SK-N-SH (cell line): ENCODE data around the gene MAD1L1. TPM values are rescaled to one million over a fixed set of nuclear protein-coding genes. Genes with fewer than 3 reads are reported as not detected.

Experiments used
- CTCF ChIA-PET: fragments of 300-600, 350-600 bp; formaldehyde crosslinking; extraction: SDS; loops from one replicate; lab custom pipeline; 2021; lab: Yijun Ruan, JAX
- POLR2A ChIA-PET: fragments of 350-600 bp; sonication (Branson Sonifier 250); formaldehyde crosslinking; extraction: SDS; loops from one replicate; lab custom pipeline; 2020; ENCODE audit warnings: antibody characterized with exemption, inconsistent platforms; lab: Yijun Ruan, JAX
- DNase-seq: peaks from one replicate; pipeline ENCODE4 v3.0.0; 2012
- H2AFZ ChIP-seq: fragments of 200-600 bp; sonication (generic); 2 replicates; pipeline ENCODE4 v1.8.1; 2016; ENCODE audit warnings: antibody characterized with exemption, mild to moderate bottlenecking, low read depth
- H3F3A ChIP-seq: fragments of 200-600 bp; sonication (generic); replicated peaks from 2 replicates; pipeline ENCODE3; 2016; ENCODE audit warnings: antibody characterized with exemption, mild to moderate bottlenecking; ENCODE audit not compliant: insufficient read depth
- H3K27ac ChIP-seq, 2 experiments: fragments of 200-500 bp in 1 of 2; fragments of 200-600 bp in 1 of 2; sonication (Bioruptor generic) in 1 of 2; sonication (generic), shearing (Covaris generic) in 1 of 2; 2 replicates each; pipeline versions ENCODE4 v1.5.1 to v1.6.1; 2014 to 2016; ENCODE audit warnings: low read depth in 2 of 2, inconsistent platforms in 1 of 2, low read length in 1 of 2, mild to moderate bottlenecking in 1 of 2, mixed read lengths in 1 of 2
- H3K27me3 ChIP-seq: fragments of 200-600 bp; sonication (generic), shearing (Covaris generic); 2 replicates; pipeline ENCODE4 v1.6.1; 2016; ENCODE audit warnings: mixed run types; ENCODE audit not compliant: insufficient read depth
- H3K36me3 ChIP-seq, 2 experiments: fragments of 200-500 bp in 1 of 2; fragments of 200-600 bp in 1 of 2; sonication (Bioruptor generic) in 1 of 2; sonication (generic) in 1 of 2; replicated peaks in 1 of 2; 2 replicates each; pipeline versions ENCODE3 to v1.5.1; 2014 to 2016; ENCODE audit warnings: low read length in 1 of 2, mild to moderate bottlenecking in 1 of 2; ENCODE audit not compliant: insufficient read depth in 2 of 2, control insufficient read depth in 1 of 2
- H3K4me1 ChIP-seq, 2 experiments: fragments of 200-500 bp in 1 of 2; fragments of 200-600 bp in 1 of 2; sonication (Bioruptor generic) in 1 of 2; sonication (generic), shearing (Covaris generic) in 1 of 2; 2 replicates each; pipeline versions ENCODE4 v1.5.1 to v1.6.1; 2014 to 2016; ENCODE audit warnings: low read depth in 1 of 2, low read length in 1 of 2, mixed run types in 1 of 2; ENCODE audit not compliant: insufficient read depth in 2 of 2, control insufficient read depth in 1 of 2
- H3K4me2 ChIP-seq: fragments of 200-600 bp; sonication (generic), shearing (Covaris generic); 2 replicates; pipeline ENCODE4 v1.6.1; 2017; ENCODE audit warnings: mixed run types
- H3K4me3 ChIP-seq, 2 experiments: fragments of 200-500 bp in 1 of 2; fragments of 200-600 bp in 1 of 2; sonication (Bioruptor generic) in 1 of 2; sonication (generic), shearing (Covaris generic) in 1 of 2; 2 replicates each; pipeline versions ENCODE4 v1.5.1 to v1.8.1; 2014 to 2016; ENCODE audit warnings: low read depth in 2 of 2, inconsistent platforms in 1 of 2, low read length in 1 of 2, mild to moderate bottlenecking in 1 of 2, mixed read lengths in 1 of 2, moderate library complexity in 1 of 2
- H3K79me2 ChIP-seq: fragments of 200-600 bp; sonication (generic); 2 replicates; pipeline ENCODE4 v1.8.1; 2017; ENCODE audit warnings: mild to moderate bottlenecking; ENCODE audit not compliant: insufficient read depth
- H3K9ac ChIP-seq: fragments of 200-600 bp; sonication (generic); 2 replicates; pipeline ENCODE4 v1.6.1; 2017; ENCODE audit warnings: mixed run types
- H3K9me2 ChIP-seq: fragments of 200-600 bp; sonication (generic); 2 replicates; pipeline ENCODE4 v1.6.1; 2017; ENCODE audit warnings: mixed run types
- H3K9me3 ChIP-seq: fragments of 200-600 bp; sonication (generic); 2 replicates; pipeline ENCODE4 v1.6.1; 2017; ENCODE audit warnings: mixed run types, mild to moderate bottlenecking, moderate library complexity
- H4K20me1 ChIP-seq: fragments of 200-600 bp; sonication (generic); 2 replicates; pipeline ENCODE4 v1.6.1; 2017; ENCODE audit warnings: mild to moderate bottlenecking, mixed run types; ENCODE audit not compliant: insufficient read depth
- EP300 ChIP-seq, 2 experiments: IDR thresholded peaks; 2 replicates each; pipeline versions ENCODE4 v1.4.0 to v1.6.1; 2012; ENCODE audit warnings: borderline replicate concordance in 1 of 2, low read depth in 1 of 2, low read length in 1 of 2
- EZH2phosphoT487 ChIP-seq: fragments of 200-600 bp; sonication (generic); IDR thresholded peaks from 2 replicates; pipeline ENCODE4 v1.6.1; 2017; ENCODE audit warnings: low read depth, mixed run types, mild to moderate bottlenecking, antibody characterized with exemption, moderate library complexity, borderline replicate concordance
- FOXJ3 ChIP-seq: sonication (generic); formaldehyde crosslinking; IDR thresholded peaks from 2 replicates; pipeline ENCODE4 v1.5.1; 2020; ENCODE audit warnings: mild to moderate bottlenecking, missing genetic modification reagents
- FOXM1 ChIP-seq: IDR thresholded peaks from 2 replicates; pipeline ENCODE4 v1.4.0; 2012; ENCODE audit warnings: low read depth, mild to moderate bottlenecking
- MEF2A ChIP-seq: IDR thresholded peaks from 2 replicates; pipeline ENCODE4 v1.4.0; 2012; ENCODE audit warnings: low read depth, borderline replicate concordance
- MXI1 ChIP-seq: IDR thresholded peaks from 2 replicates; pipeline ENCODE4 v1.6.1; 2012; ENCODE audit warnings: mild to moderate bottlenecking, low read depth, low read length, improper control_type of control experiment
- POLR2AphosphoS5 ChIP-seq: IDR thresholded peaks from 2 replicates; pipeline ENCODE4 v1.6.1; 2012; ENCODE audit warnings: low read depth, low read length
- RAD21 ChIP-seq: IDR thresholded peaks from 2 replicates; pipeline ENCODE4 v1.6.1; 2012; ENCODE audit warnings: mild to moderate bottlenecking, low read length
- RCOR1 ChIP-seq: fragments of 150-350 bp; IDR thresholded peaks from 2 replicates; pipeline ENCODE4 v1.6.1; 2017; ENCODE audit warnings: antibody characterized with exemption, low read length
- RFX5 ChIP-seq: IDR thresholded peaks from 2 replicates; pipeline ENCODE4 v1.6.1; 2012; ENCODE audit warnings: mild to moderate bottlenecking, improper control_type of control experiment, low read length
- RXRA ChIP-seq: IDR thresholded peaks from 2 replicates; pipeline ENCODE4 v1.4.0; 2012; ENCODE audit warnings: low read depth, mild to moderate bottlenecking, borderline replicate concordance
- SIN3A ChIP-seq: IDR thresholded peaks from 2 replicates; pipeline ENCODE4 v1.6.1; 2012; ENCODE audit warnings: low read depth, mild to moderate bottlenecking, low read length, moderate library complexity, borderline replicate concordance
- SMC3 ChIP-seq: IDR thresholded peaks from 2 replicates; pipeline ENCODE4 v1.6.1; 2012; ENCODE audit warnings: low read depth, low read length, improper control_type of control experiment
- TAF1 ChIP-seq: IDR thresholded peaks from 2 replicates; pipeline ENCODE4 v1.6.1; 2012; ENCODE audit warnings: low read depth, mild to moderate bottlenecking, low read length, moderate library complexity, borderline replicate concordance
- TEAD4 ChIP-seq: IDR thresholded peaks from 2 replicates; pipeline ENCODE4 v1.4.0; 2012; ENCODE audit warnings: mild to moderate bottlenecking, borderline replicate concordance; ENCODE audit not compliant: insufficient read depth
- YY1 ChIP-seq: IDR thresholded peaks from 2 replicates; pipeline ENCODE4 v1.4.0; 2012; ENCODE audit warnings: low read depth, mild to moderate bottlenecking
- WGBS: methylation state at CpG from one replicate; pipeline ENCODE4 v1.1.6; 2017; ENCODE audit warnings: low lambda C conversion rate; 5-methylcytosine and 5-hydroxymethylcytosine counted together
- polyA plus RNA-seq, 3 experiments: library from polyadenylated mRNA; depleted of rRNA; stranded (reverse); fragments of >200 nt; gene quantifications; 2 replicates each; pipeline ENCODE4 v1.2.3, GENCODE V29; 2012
- TF ChIP-seq, protein P1 (sequence below): IDR thresholded peaks from 2 replicates; pipeline ENCODE4 v1.4.0; 2012; ENCODE audit warnings: low read depth
- TF ChIP-seq, protein P2 (sequence below): IDR thresholded peaks from 2 replicates; pipeline ENCODE4 v1.4.0; 2012; ENCODE audit warnings: low read depth, borderline replicate concordance
- TF ChIP-seq, protein P3 (sequence below): IDR thresholded peaks from 2 replicates; pipeline ENCODE4 v1.4.0; 2012; ENCODE audit warnings: low read depth, borderline replicate concordance

Gene MAD1L1
- polyA plus RNA-seq, 1 of the 3 experiments (the other 2 are of a cell fraction) = 46.2 TPM

DNA sequence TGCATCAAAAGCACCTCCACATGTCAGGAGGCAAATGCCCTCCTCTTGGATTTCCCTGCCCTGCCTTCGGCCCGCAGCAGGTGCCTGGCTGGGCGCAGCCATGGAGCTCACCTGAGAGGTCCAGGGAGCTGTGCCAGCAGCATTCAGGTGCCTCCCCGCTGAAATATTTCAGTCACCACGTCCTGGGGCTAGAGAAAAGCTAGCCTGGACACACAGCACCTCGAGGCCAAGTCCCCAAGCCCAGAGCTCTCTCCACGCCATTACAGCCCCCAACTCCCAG lies 102.7 kb downstream of the MAD1L1 start:
- Histone ChIP-seq H3K79me2 (no peaks in the 10 kb centered on the region), H3K27me3 (no peaks in the 10 kb centered on the region), H3K27ac (no peak overlapping the region), H3K4me1 (peaks cover 0 to 27% of the 10 kb centered on the region in 2 experiments; a peak in 2 of 4 replicates), H3K36me3 (peaks cover 0 to 36% of the 10 kb centered on the region in 2 experiments), H3K9ac (no peak overlapping the region), H2AFZ (no peak overlapping the region), H3F3A (no peaks in the 10 kb centered on the region), H4K20me1 (no peaks in the 10 kb centered on the region), H3K4me3 (no peak overlapping the region), H3K4me2 (no peak overlapping the region), H3K9me2 (no peaks in the 10 kb centered on the region), H3K9me3 (no peaks in the 10 kb centered on the region)
- 78% methylated on average over 7 of the region's 7 CpGs for WGBS
- no peak for TF ChIP-seq SIN3A
- TF ChIP-seq, protein P1, sequence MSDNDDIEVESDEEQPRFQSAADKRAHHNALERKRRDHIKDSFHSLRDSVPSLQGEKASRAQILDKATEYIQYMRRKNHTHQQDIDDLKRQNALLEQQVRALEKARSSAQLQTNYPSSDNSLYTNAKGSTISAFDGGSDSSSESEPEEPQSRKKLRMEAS = no peak
- no peak for TF ChIP-seq RFX5
- no peak for TF ChIP-seq MXI1
- no peak for TF ChIP-seq MEF2A
- TF ChIP-seq, protein P2, sequence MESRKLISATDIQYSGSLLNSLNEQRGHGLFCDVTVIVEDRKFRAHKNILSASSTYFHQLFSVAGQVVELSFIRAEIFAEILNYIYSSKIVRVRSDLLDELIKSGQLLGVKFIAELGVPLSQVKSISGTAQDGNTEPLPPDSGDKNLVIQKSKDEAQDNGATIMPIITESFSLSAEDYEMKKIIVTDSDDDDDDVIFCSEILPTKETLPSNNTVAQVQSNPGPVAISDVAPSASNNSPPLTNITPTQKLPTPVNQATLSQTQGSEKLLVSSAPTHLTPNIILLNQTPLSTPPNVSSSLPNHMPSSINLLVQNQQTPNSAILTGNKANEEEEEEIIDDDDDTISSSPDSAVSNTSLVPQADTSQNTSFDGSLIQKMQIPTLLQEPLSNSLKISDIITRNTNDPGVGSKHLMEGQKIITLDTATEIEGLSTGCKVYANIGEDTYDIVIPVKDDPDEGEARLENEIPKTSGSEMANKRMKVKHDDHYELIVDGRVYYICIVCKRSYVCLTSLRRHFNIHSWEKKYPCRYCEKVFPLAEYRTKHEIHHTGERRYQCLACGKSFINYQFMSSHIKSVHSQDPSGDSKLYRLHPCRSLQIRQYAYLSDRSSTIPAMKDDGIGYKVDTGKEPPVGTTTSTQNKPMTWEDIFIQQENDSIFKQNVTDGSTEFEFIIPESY = no peak
- no peak for TF ChIP-seq RXRA
- POLR2A ChIA-PET = no interaction called here
- CTCF ChIA-PET = interaction anchor here (0.8 to 2.2 kb wide), 5 partner anchors 20 to 117 kb away, joined by 3 to 5 read pairs (median 4); no protein-coding TSS in a partner anchor
- no peak for DNase-seq

DNA sequence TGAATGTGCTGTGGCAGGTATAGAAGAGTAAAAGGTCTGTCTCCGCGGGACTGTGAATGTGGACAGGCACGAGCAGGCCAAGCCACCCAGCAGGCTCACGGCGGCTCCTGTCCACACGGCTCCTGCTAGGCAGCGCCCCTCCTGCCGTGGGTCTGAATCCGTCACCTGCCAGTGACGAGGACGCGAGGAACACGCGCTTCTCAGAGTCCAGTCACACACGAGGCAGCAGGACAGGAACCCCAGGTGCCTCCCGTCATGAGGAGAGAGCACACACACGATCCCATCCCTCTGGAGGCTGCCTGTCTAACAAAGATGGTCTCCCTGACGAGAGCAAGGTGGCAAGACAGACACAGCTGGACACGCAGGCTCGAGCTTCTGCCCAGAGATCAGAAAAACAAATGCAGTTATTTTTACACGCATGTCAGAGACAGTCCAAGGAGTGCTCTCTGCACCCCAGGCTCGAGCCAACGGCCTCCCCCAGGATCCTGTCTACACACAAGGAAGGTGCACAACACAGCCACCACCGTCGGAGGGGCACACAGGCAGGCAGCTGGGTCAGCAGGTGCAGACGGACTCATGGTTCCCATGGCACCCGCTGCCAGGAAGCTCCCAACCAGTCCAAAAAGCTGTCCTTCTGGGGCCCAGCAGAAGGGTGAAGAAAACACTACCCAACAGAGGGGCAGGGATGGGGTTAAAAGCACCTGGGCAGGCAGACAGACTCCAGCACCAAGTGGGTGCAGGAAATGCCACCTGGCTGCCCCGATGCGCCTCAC lies 103.2 kb downstream of the MAD1L1 start:
- no peak for DNase-seq
- H3K36me3 ChIP-seq = peaks cover 0 to 34% of the 10 kb centered on the region in 2 experiments
- H3K9me3 ChIP-seq = no peaks in the 10 kb centered on the region
- no peak overlapping the region for H3K9ac ChIP-seq
- no peaks in the 10 kb centered on the region for H3K9me2 ChIP-seq
- no peak overlapping the region for H3K4me2 ChIP-seq
- no peaks in the 10 kb centered on the region for H3K79me2 ChIP-seq
- H4K20me1 ChIP-seq = no peaks in the 10 kb centered on the region
- 91% methylated on average over 24 of the region's 29 CpGs for WGBS
- no peak overlapping the region for H3K4me3 ChIP-seq
- ChIA-PET CTCF (interaction anchor here (0.8 to 2.2 kb wide), 4 partner anchors 21 to 116 kb away, joined by 3 to 5 read pairs (median 4); no protein-coding TSS in a partner anchor), POLR2A (no interaction called here)
- no peak overlapping the region; a peak in 1 of 4 replicates for H3K27ac ChIP-seq
- H3K4me1 ChIP-seq = peaks cover 0 to 32% of the 10 kb centered on the region in 2 experiments; a peak in 2 of 4 replicates
- TF ChIP-seq MEF2A (no peak), SMC3 (no peak), TAF1 (no peak), EP300 (IDR thresholded peaks at IDR 0.05; ENCODE audit: borderline replicate concordance in 1 of 2, low read depth in 1 of 2, low read length in 1 of 2) (no peak), RFX5 (no peak), RAD21 (no peak), SIN3A (no peak), TEAD4 (no peak), RXRA (no peak), FOXM1 (no peak), FOXJ3 (CRISPR knock-in tag) (no peak), MXI1 (no peak), POLR2AphosphoS5 (no peak), RCOR1 (no peak), YY1 (no peak), EZH2phosphoT487 (no peak)
- TF ChIP-seq, protein P3, sequence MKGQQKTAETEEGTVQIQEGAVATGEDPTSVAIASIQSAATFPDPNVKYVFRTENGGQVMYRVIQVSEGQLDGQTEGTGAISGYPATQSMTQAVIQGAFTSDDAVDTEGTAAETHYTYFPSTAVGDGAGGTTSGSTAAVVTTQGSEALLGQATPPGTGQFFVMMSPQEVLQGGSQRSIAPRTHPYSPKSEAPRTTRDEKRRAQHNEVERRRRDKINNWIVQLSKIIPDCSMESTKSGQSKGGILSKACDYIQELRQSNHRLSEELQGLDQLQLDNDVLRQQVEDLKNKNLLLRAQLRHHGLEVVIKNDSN = no peak
- H2AFZ ChIP-seq = no peak overlapping the region
- H3F3A ChIP-seq = no peaks in the 10 kb centered on the region
- H3K27me3 ChIP-seq = no peaks in the 10 kb centered on the region
